Sigmoid colon (tissue), 4 donors: ENCODE measurements around the gene USP54.
A peak's percentile ranks its signal among the peaks of the same experiment; 100 is the strongest.

Source experiments
- EP300 ChIP-seq, 4 donors: sonication (generic); formaldehyde crosslinking; IDR thresholded peaks; one replicate each; pipeline ENCODE4 v1.6.1; 2017; ENCODE audit warnings: antibody characterized with exemption in 4 of 4
- POLR2A ChIP-seq, 2 donors: fragments of 450-650 bp; IDR thresholded peaks; one replicate each; pipeline ENCODE4 v1.6.1; 2016; ENCODE audit warnings: antibody characterized with exemption in 2 of 2, mild to moderate bottlenecking in 2 of 2, moderate library complexity in 2 of 2
- POLR2AphosphoS5 ChIP-seq, 4 donors: sonication (generic); formaldehyde crosslinking; IDR thresholded peaks; one replicate each; pipeline ENCODE4 v1.6.1; 2017; ENCODE audit warnings: antibody characterized with exemption in 4 of 4
- TF ChIP-seq, protein P1 (sequence below), 4 experiments: fragments of 450-650 bp in 3 of 4; fragments of 200-600 bp in 1 of 4; IDR thresholded peaks; one replicate each; pipeline ENCODE4 v1.5.1; 2016 to 2019; ENCODE audit warnings: antibody characterized with exemption in 4 of 4, mild to moderate bottlenecking in 3 of 4, moderate library complexity in 2 of 4

DNA sequence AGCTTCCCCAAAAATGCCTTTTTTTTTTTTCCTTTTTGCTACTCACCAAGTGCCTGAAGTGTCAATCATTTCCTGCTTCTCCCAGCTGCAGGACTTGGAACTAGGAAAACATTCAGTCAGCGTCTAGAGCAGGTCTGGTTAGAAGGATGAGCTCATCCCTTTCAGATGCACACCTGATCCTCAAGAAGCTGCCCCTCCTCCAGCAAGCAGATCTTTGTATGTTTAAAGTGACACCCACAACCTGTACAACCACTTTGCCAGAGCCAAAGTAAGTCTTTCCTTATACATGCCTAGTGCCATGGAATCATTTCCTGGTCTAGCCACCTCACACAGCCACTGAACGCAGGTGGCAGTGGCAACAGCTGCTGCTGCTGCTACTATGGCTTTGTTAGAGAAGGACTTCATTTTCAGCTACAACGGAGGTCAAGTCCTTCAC is 10.4 kb upstream of the USP54 start:
- TF ChIP-seq POLR2A (IDR thresholded peaks at IDR 0.05): peak in 1 of 2 donors; percentile 5
- TF ChIP-seq, protein P1, sequence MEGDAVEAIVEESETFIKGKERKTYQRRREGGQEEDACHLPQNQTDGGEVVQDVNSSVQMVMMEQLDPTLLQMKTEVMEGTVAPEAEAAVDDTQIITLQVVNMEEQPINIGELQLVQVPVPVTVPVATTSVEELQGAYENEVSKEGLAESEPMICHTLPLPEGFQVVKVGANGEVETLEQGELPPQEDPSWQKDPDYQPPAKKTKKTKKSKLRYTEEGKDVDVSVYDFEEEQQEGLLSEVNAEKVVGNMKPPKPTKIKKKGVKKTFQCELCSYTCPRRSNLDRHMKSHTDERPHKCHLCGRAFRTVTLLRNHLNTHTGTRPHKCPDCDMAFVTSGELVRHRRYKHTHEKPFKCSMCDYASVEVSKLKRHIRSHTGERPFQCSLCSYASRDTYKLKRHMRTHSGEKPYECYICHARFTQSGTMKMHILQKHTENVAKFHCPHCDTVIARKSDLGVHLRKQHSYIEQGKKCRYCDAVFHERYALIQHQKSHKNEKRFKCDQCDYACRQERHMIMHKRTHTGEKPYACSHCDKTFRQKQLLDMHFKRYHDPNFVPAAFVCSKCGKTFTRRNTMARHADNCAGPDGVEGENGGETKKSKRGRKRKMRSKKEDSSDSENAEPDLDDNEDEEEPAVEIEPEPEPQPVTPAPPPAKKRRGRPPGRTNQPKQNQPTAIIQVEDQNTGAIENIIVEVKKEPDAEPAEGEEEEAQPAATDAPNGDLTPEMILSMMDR (IDR thresholded peaks at IDR 0.05): no peak
- TF ChIP-seq POLR2AphosphoS5 (IDR thresholded peaks at IDR 0.05): no peak
- TF ChIP-seq EP300 (IDR thresholded peaks at IDR 0.05): no peak
